Measurements from ENCODE around the gene USP32. TPM values are rescaled to one million over a fixed set of nuclear protein-coding genes. Genes with fewer than 3 reads are reported as not detected.
A peak's percentile ranks its signal among the peaks of the same experiment; 100 is the strongest.

Gene USP32, protein sequence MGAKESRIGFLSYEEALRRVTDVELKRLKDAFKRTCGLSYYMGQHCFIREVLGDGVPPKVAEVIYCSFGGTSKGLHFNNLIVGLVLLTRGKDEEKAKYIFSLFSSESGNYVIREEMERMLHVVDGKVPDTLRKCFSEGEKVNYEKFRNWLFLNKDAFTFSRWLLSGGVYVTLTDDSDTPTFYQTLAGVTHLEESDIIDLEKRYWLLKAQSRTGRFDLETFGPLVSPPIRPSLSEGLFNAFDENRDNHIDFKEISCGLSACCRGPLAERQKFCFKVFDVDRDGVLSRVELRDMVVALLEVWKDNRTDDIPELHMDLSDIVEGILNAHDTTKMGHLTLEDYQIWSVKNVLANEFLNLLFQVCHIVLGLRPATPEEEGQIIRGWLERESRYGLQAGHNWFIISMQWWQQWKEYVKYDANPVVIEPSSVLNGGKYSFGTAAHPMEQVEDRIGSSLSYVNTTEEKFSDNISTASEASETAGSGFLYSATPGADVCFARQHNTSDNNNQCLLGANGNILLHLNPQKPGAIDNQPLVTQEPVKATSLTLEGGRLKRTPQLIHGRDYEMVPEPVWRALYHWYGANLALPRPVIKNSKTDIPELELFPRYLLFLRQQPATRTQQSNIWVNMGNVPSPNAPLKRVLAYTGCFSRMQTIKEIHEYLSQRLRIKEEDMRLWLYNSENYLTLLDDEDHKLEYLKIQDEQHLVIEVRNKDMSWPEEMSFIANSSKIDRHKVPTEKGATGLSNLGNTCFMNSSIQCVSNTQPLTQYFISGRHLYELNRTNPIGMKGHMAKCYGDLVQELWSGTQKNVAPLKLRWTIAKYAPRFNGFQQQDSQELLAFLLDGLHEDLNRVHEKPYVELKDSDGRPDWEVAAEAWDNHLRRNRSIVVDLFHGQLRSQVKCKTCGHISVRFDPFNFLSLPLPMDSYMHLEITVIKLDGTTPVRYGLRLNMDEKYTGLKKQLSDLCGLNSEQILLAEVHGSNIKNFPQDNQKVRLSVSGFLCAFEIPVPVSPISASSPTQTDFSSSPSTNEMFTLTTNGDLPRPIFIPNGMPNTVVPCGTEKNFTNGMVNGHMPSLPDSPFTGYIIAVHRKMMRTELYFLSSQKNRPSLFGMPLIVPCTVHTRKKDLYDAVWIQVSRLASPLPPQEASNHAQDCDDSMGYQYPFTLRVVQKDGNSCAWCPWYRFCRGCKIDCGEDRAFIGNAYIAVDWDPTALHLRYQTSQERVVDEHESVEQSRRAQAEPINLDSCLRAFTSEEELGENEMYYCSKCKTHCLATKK (N-terminal part only)
- 10 to 100 TPM; 26.5 TPM for total RNA-seq

DNA sequence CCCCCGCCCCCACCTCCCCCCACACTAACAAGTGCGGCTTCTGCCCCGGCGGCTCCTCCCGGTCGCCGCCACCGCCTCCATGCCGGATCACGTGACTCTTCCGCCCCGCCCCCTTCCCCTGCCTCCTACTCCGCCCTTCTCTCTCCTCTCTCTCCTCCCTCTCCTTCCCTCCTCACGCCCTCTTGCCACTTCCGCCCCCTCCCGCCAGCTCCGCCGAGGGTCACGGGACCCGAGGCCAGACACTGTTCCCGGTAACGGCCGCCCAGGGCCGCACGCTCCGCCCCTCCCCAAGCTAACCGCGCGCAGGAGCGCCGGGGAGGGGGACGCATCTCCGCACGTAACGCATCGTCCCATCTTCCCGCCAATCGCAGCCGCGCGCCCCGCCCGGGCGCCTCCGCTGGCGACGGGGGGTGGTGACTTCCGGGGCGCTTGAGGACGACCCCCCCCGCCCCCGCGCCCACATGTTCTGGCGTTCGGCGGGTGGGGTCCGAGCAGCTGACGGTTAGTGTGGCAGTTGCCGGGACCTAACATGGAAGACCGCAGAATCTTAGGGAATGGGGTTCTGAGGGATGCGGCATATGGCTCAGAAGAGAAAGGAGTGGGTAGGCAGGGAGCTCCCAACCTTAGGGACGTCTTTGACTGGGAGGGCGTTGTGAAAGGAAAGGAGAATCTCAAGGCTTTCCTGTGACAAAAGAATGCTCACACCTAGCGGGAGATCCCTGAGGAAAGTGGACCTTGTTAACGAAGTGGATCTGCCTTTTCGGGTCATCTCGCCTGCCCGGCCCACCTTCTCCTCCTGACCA is at the start of gene USP32:
Gene USP32, minus strand, starts transcription at position 92 of the 803 bp plus-strand sequence. CDS start 194 bp downstream, outside the sequence.
- Mint-ChIP-seq H3K27ac (peak within 1 kb of the TSS; percentile 97), H3K9me3 (no peaks in the 10 kb centered on the region), H3K4me1 (ENCODE audit: low read depth) (peaks cover 47% of the 10 kb centered on the region), H3K36me3 (ENCODE audit: low read depth) (no peaks in the 10 kb centered on the region), H3K27me3 (no peaks in the 10 kb centered on the region), H3K4me3 (peak within 1 kb of the TSS; percentile 93)
- DNase-seq (peak; percentile 99), ATAC-seq (peak; percentile 94)
- intact Hi-C loops (cut with micrococcal nuclease), result no loop called here
- CTCF ChIA-PET, result interaction anchor here (1.7 kb wide), 2 partner anchors 10 to 17 kb away, joined by 3 to 6 read pairs; no protein-coding TSS in a partner anchor
- POLR2A ChIA-PET, result interaction anchor here (0.6 to 1.5 kb wide), 5 partner anchors 10 to 314 kb away, joined by 3 to 4 read pairs (median 3); partner anchors contain the start of gene PPM1D
- TF ChIP-seq, protein P1, sequence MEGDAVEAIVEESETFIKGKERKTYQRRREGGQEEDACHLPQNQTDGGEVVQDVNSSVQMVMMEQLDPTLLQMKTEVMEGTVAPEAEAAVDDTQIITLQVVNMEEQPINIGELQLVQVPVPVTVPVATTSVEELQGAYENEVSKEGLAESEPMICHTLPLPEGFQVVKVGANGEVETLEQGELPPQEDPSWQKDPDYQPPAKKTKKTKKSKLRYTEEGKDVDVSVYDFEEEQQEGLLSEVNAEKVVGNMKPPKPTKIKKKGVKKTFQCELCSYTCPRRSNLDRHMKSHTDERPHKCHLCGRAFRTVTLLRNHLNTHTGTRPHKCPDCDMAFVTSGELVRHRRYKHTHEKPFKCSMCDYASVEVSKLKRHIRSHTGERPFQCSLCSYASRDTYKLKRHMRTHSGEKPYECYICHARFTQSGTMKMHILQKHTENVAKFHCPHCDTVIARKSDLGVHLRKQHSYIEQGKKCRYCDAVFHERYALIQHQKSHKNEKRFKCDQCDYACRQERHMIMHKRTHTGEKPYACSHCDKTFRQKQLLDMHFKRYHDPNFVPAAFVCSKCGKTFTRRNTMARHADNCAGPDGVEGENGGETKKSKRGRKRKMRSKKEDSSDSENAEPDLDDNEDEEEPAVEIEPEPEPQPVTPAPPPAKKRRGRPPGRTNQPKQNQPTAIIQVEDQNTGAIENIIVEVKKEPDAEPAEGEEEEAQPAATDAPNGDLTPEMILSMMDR (IDR thresholded peaks at IDR 0.05), result no peak

DNA sequence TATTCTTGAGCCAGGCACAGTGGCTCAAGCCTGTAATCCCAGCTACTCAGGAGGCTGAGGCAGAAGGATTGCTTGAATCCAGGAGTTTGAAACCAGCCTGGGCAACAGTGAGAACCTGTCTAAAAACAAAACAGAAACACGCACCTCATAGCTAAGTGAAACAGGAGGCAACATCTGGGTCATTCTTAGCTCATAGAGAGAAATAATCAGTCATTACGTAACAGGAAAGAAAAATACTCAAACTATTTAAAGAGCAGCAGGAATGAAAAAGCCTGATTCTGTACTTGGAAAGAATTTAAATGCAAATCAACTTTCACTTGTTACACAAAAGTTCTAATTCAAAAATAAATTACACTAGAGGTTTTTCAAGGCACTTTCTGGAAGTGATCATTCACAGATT is 47.6 kb upstream of the USP32 start:
- Mint-ChIP-seq H3K9me3 (no peaks in the 10 kb centered on the region), H3K4me1 (ENCODE audit: low read depth) (no peaks in the 10 kb centered on the region), H3K4me3 (no peak overlapping the region), H3K27ac (no peak overlapping the region), H3K36me3 (ENCODE audit: low read depth) (no peaks in the 10 kb centered on the region), H3K27me3 (peaks cover 3% of the 10 kb centered on the region)
- no peak for ATAC-seq
- ChIA-PET CTCF (no interaction called here), POLR2A (no interaction called here)
- no peak for DNase-seq
- TF ChIP-seq, protein P1 (IDR thresholded peaks at IDR 0.05), result no peak
- intact Hi-C loops (cut with micrococcal nuclease), result loop anchor here (10.0 kb wide), 2 partner anchors 295 to 335 kb away; partner anchors contain the start of gene CA4

DNA sequence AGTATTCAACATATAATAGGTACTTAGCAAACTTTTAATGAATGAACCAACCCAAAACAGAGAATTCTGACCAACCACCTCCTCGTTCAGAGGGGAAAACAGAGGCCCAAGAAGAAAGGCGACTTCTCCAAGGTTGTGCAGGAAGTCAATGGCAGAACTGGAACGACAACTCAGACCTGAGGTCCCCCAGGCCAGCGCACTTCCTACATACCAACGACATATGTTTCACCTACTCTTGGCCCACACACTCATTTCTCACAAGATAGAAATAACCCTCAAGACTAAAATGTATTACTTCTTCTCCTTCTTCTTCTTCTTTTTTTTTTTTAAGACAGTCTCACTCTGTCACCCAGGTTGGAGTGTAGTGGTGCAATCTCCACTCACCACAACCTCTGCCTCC is 44.7 kb upstream of the USP32 start:
- Mint-ChIP-seq H3K4me1 (ENCODE audit: low read depth) (no peaks in the 10 kb centered on the region), H3K4me3 (no peak overlapping the region), H3K36me3 (ENCODE audit: low read depth) (no peaks in the 10 kb centered on the region), H3K27ac (no peak overlapping the region), H3K9me3 (peaks cover 2% of the 10 kb centered on the region), H3K27me3 (peaks cover 5% of the 10 kb centered on the region)
- ChIA-PET POLR2A (no interaction called here), CTCF (interaction anchor here (0.7 to 1.0 kb wide), 3 partner anchors 9 to 188 kb away, joined by 3 to 4 read pairs (median 3); no protein-coding TSS in a partner anchor)
- ATAC-seq, result no peak
- intact Hi-C loops (cut with micrococcal nuclease), result loop anchor here (10.0 kb wide), 2 partner anchors 292 to 332 kb away; partner anchors contain the start of gene CA4
- TF ChIP-seq, protein P1 (IDR thresholded peaks at IDR 0.05), result no peak
- no peak for DNase-seq

Measured in activated CD8-positive, alpha-beta T cell treated with anti-CD3 and anti-CD28 coated beads for 36 hours (primary cell).